Endothelial cell of umbilical vein (primary cell): Measurements from ENCODE around the gene HOXC11. TPM values are rescaled to one million over a fixed set of nuclear protein-coding genes. Genes with fewer than 3 reads are reported as not detected.

Experiments
- BruUV-seq: library from RNA; stranded (reverse); fragments of 400-500 nt; replicated peaks from 2 replicates; lab custom pipeline; 2021; lab: Mats Ljungman, UMichigan
- CTCF ChIA-PET: fragments of 300-600, 350-600 bp; sonication (Branson Sonifier 250); formaldehyde crosslinking; loops from one replicate; lab custom pipeline; 2021; ENCODE audit warnings: antibody characterized with exemption, inconsistent platforms; lab: Charles Lee
- POLR2A ChIA-PET: fragments of 300-600, 350-600 bp; sonication (Branson Sonifier 250); formaldehyde crosslinking; loops from one replicate; lab custom pipeline; 2021; ENCODE audit warnings: antibody characterized with exemption, inconsistent platforms; lab: Charles Lee
- DNase-seq: peaks from one replicate; pipeline ENCODE4 v3.0.0-alpha.2; 2011; ENCODE audit warnings: low read depth, low spot score
- FAIRE-seq: peaks from 2 replicates; lab custom pipeline; 2011; peaks lifted over from hg19 to GRCh38; lab: Jason Lieb, UNC
- H2AFZ ChIP-seq: 2 replicates; pipeline ENCODE4 v1.6.0; 2012; ENCODE audit warnings: low read depth, low read length, control low read depth, inconsistent platforms
- H3K27ac ChIP-seq: 2 replicates; pipeline ENCODE4 v1.5.1; 2011; ENCODE audit warnings: low read depth, mild to moderate bottlenecking, control low read depth, low read length, moderate library complexity; ENCODE audit not compliant: insufficient read depth
- H3K27me3 ChIP-seq, 2 experiments: 2 replicates each; pipeline versions ENCODE4 v1.6.0 to v1.6.1; 2011; ENCODE audit warnings: low read length in 2 of 2, mixed read lengths in 1 of 2; ENCODE audit not compliant: control insufficient read depth in 2 of 2, insufficient read depth in 2 of 2
- H3K36me3 ChIP-seq, 2 experiments: 2 replicates in 1 of 2; 3 replicates in 1 of 2; pipeline ENCODE4 v1.5.1; 2011; ENCODE audit warnings: low read length in 2 of 2, mild to moderate bottlenecking in 1 of 2, moderate library complexity in 1 of 2; ENCODE audit not compliant: control insufficient read depth in 2 of 2, insufficient read depth in 2 of 2; ENCODE audit errors: extremely low read depth in 1 of 2
- H3K4me1 ChIP-seq: 3 replicates; pipeline ENCODE4 v1.5.1; 2011; ENCODE audit warnings: mild to moderate bottlenecking, low read length; ENCODE audit not compliant: control insufficient read depth, insufficient read depth; ENCODE audit errors: extremely low read depth
- H3K4me2 ChIP-seq: 2 replicates; pipeline ENCODE4 v1.6.1; 2011; ENCODE audit warnings: low read length, control low read depth, mixed read lengths; ENCODE audit not compliant: insufficient read depth
- H3K4me3 ChIP-seq, 3 experiments: fragments of 200-600 bp in 1 of 3; sonication (generic), shearing (Covaris generic) in 1 of 3; replicated peaks in 1 of 3; 2 replicates each; pipeline ENCODE4 v1.5.1; 2011 to 2016; ENCODE audit warnings: control low read depth in 3 of 3, low read length in 3 of 3, mild to moderate bottlenecking in 2 of 3, inconsistent platforms in 1 of 3, low read depth in 1 of 3, moderate library complexity in 1 of 3; ENCODE audit not compliant: insufficient read depth in 1 of 3
- H3K79me2 ChIP-seq: 2 replicates; pipeline ENCODE4 v1.6.0; 2012; ENCODE audit warnings: low read length, inconsistent platforms; ENCODE audit not compliant: control insufficient read depth, insufficient read depth
- H3K9ac ChIP-seq: replicated peaks from 2 replicates; pipeline ENCODE3; 2011; ENCODE audit warnings: low read length, control low read depth; ENCODE audit not compliant: insufficient read depth; ENCODE audit errors: extremely low read depth
- H3K9me1 ChIP-seq: replicated peaks from 3 replicates; pipeline ENCODE4 v1.6.0; 2011; ENCODE audit warnings: mild to moderate bottlenecking, low read length; ENCODE audit not compliant: control insufficient read depth, insufficient read depth; ENCODE audit errors: extremely low read depth
- H3K9me3 ChIP-seq: replicated peaks from 2 replicates; pipeline ENCODE4 v1.5.1; 2012; ENCODE audit warnings: low read length, inconsistent platforms; ENCODE audit not compliant: control insufficient read depth, insufficient read depth
- H4K20me1 ChIP-seq: replicated peaks from 2 replicates; pipeline ENCODE3; 2011; ENCODE audit warnings: mild to moderate bottlenecking, low read length; ENCODE audit not compliant: control insufficient read depth, insufficient read depth; ENCODE audit errors: extremely low read depth
- CTCF ChIP-seq, 2 donors: IDR thresholded peaks; 1 replicate in 1 of 2; 2 replicates in 1 of 2; pipeline ENCODE4 v1.5.1; 2011; ENCODE audit warnings: low read length in 2 of 2, mild to moderate bottlenecking in 2 of 2, moderate library complexity in 2 of 2, control low read depth in 1 of 2, inconsistent platforms in 1 of 2, low read depth in 1 of 2; ENCODE audit not compliant: insufficient read depth in 1 of 2; ENCODE audit errors: extremely low read depth in 1 of 2
- EZH2 ChIP-seq: IDR thresholded peaks from 2 replicates; pipeline ENCODE4 v1.6.1; 2012; ENCODE audit warnings: borderline replicate concordance, low read depth, mild to moderate bottlenecking, moderate library complexity, low read length, inconsistent platforms; ENCODE audit not compliant: severe bottlenecking
- FOS ChIP-seq: IDR thresholded peaks from 2 replicates; pipeline ENCODE4 v1.6.1; 2011; ENCODE audit warnings: mild to moderate bottlenecking, low read length, moderate library complexity, borderline replicate concordance; ENCODE audit not compliant: insufficient read depth
- GATA2 ChIP-seq: IDR thresholded peaks from 2 replicates; pipeline ENCODE4 v1.7.0; 2011; ENCODE audit warnings: low read depth, mild to moderate bottlenecking, moderate library complexity, mixed read lengths, low read length; ENCODE audit not compliant: insufficient read length, insufficient read depth
- JUN ChIP-seq: IDR thresholded peaks from 2 replicates; pipeline ENCODE4 v1.6.1; 2011; ENCODE audit warnings: borderline replicate concordance, low read depth; ENCODE audit not compliant: insufficient read length, insufficient read depth
- MAX ChIP-seq: IDR thresholded peaks from 2 replicates; pipeline ENCODE4 v1.6.1; 2011; ENCODE audit not compliant: insufficient read depth, insufficient read length
- MYC ChIP-seq: IDR thresholded peaks from one replicate; pipeline ENCODE4 v1.6.1; 2011; ENCODE audit warnings: mild to moderate bottlenecking, low read depth, low read length
- POLR2A ChIP-seq: IDR thresholded peaks from 2 replicates; pipeline ENCODE4 v1.6.1; 2012; ENCODE audit warnings: low read depth, mild to moderate bottlenecking, control low read depth, low read length
- POLR2AphosphoS5 ChIP-seq: IDR thresholded peaks from 2 replicates; pipeline ENCODE4 v1.6.1; 2012; ENCODE audit warnings: low read depth, mild to moderate bottlenecking, control low read depth, low read length, moderate library complexity; ENCODE audit not compliant: insufficient read depth
- dilution Hi-C: fragments of 300-500 bp; cut with MboI; formaldehyde crosslinking; loops from one replicate; pipeline ENCODE4 v1.15.0; 2019; ENCODE audit warnings: low sequenced_read_pairs; ENCODE audit not compliant: extremely low pct_ligation_motif_present
- intact Hi-C: fragments of 100-400 bp; cut with micrococcal nuclease; formaldehyde crosslinking; loops from one replicate; pipeline ENCODE4 v1.10.0; 2022
- polyA plus RNA-seq, 4 experiments: library from polyadenylated mRNA; depleted of rRNA in 3 of 4; stranded (reverse) in 3 of 4; unstranded in 1 of 4; fragments of >200 nt; gene quantifications; 2 replicates each; pipeline versions ENCODE4 v1.2.1 to v1.2.3, GENCODE V29; 2011 to 2012; ENCODE audit warnings: missing spikeins in 1 of 4
- total RNA-seq: library from RNA; stranded (reverse); gene quantifications from 2 replicates; pipeline ENCODE4 v1.2.3, GENCODE V29; 2021

The HOXC11 gene
- total and polyA plus RNA-seq, 2 donors (not counting 3 experiments of a cell fraction or from before 2014, with no cell fraction given) = not detected

GRCh38 chr12:53965281-53966084 lies 7.4 kb upstream of the HOXC11 start:
- no peak overlapping the region for H3K27ac ChIP-seq

GRCh38 chr12:53966085-53966384 lies 6.9 kb upstream of the HOXC11 start:
- CTCF ChIA-PET = interaction anchor here (0.6 kb wide), 1 partner anchor 40 kb away, joined by 3 read pairs; no protein-coding TSS in a partner anchor
- POLR2A ChIA-PET = no interaction called here
- no peak overlapping the region for H2AFZ ChIP-seq

More at GRCh38 chr12:53965281-53966084, 7.4 kb upstream of the HOXC11 start:
- Histone ChIP-seq H3K9me3 (no peaks in the 10 kb centered on the region), H3K9ac (no peak overlapping the region), H4K20me1 (no peaks in the 10 kb centered on the region), H3K9me1 (no peaks in the 10 kb centered on the region), H3K27me3 (peaks cover 91 to 100% of the 10 kb centered on the region in 2 experiments), H3K36me3 (no peaks in the 10 kb centered on the region), H3K4me3 (no peak overlapping the region), H3K4me2 (no peak overlapping the region), H3K79me2 (no peaks in the 10 kb centered on the region), H2AFZ (no peak overlapping the region), H3K4me1 (no peaks in the 10 kb centered on the region)
- dilution Hi-C loops = no loop called here
- no peak for FAIRE-seq
- DNase-seq = no peak
- intact Hi-C loops = no loop called here
- CTCF ChIA-PET = interaction anchor here (0.6 to 0.9 kb wide), 2 partner anchors 11 to 40 kb away, joined by 3 read pairs; no protein-coding TSS in a partner anchor
- no TSS peak for BruUV-seq
- no peak for TF ChIP-seq MAX
- POLR2A ChIA-PET = no interaction called here

More at GRCh38 chr12:53966085-53966384, 6.9 kb upstream of the HOXC11 start:
- no peaks in the 10 kb centered on the region for H3K36me3 ChIP-seq
- dilution Hi-C loops = no loop called here
- no peaks in the 10 kb centered on the region for H3K9me1 ChIP-seq
- no peak overlapping the region for H3K4me3 ChIP-seq
- no peak overlapping the region for H3K9ac ChIP-seq
- no peak overlapping the region for H3K27ac ChIP-seq
- H4K20me1 ChIP-seq = no peaks in the 10 kb centered on the region
- BruUV-seq = no TSS peak
- no peaks in the 10 kb centered on the region for H3K4me1 ChIP-seq
- H3K9me3 ChIP-seq = no peaks in the 10 kb centered on the region
- no peak overlapping the region for H3K4me2 ChIP-seq
- H3K79me2 ChIP-seq = no peaks in the 10 kb centered on the region
- FAIRE-seq (no peak), DNase-seq (no peak)
- H3K27me3 ChIP-seq = peaks cover 93 to 100% of the 10 kb centered on the region in 2 experiments
- no peak for TF ChIP-seq MAX
- TF ChIP-seq POLR2A = no peak
- no peak for TF ChIP-seq FOS
- TF ChIP-seq CTCF (IDR thresholded peaks at IDR 0.05; ENCODE audit: extremely low read depth in 1 of 2, insufficient read depth in 1 of 2, low read depth in 1 of 2, low read length in 2 of 2) = no peak
- TF ChIP-seq MYC = no peak
- no peak for TF ChIP-seq EZH2
- no peak for TF ChIP-seq GATA2
- no peak for TF ChIP-seq JUN
- no peak for TF ChIP-seq POLR2AphosphoS5
- intact Hi-C loops = no loop called here
